Uterus (tissue), 4 donors: Measurements from ENCODE around the gene AMY1C. TPM values are rescaled to one million over a fixed set of nuclear protein-coding genes. Genes with fewer than 3 reads are reported as not detected.

Experiments used
- DNase-seq, 2 donors: peaks; one replicate each; pipeline ENCODE4 v3.0.0-alpha.2; 2019 to 2020
- H3K27ac ChIP-seq, 2 donors: fragments of 200-600 bp; sonication (generic); 1 replicate in 1 of 2; 2 replicates in 1 of 2; pipeline ENCODE4 v1.5.1; 2016 to 2018
- H3K27me3 ChIP-seq, 2 donors: fragments of 200-600 bp; sonication (generic); one replicate each; pipeline ENCODE4 v1.5.1; 2018 to 2019; ENCODE audit warnings: control low read depth in 1 of 2
- H3K36me3 ChIP-seq, 2 donors: fragments of 200-600 bp; sonication (generic); one replicate each; pipeline ENCODE4 v1.5.1; 2019; ENCODE audit warnings: control low read depth in 1 of 2
- H3K4me1 ChIP-seq, 2 donors: fragments of 200-600 bp; sonication (generic); one replicate each; pipeline ENCODE4 v1.5.1; 2018 to 2019; ENCODE audit warnings: control low read depth in 1 of 2
- H3K4me3 ChIP-seq, 2 donors: fragments of 200-600 bp; sonication (generic); 1 replicate in 1 of 2; 2 replicates in 1 of 2; pipeline ENCODE4 v1.5.1; 2018 to 2019; ENCODE audit warnings: mild to moderate bottlenecking in 1 of 2
- H3K9me3 ChIP-seq, 2 donors: fragments of 200-600 bp; sonication (generic); one replicate each; pipeline ENCODE4 v1.5.1; 2019; ENCODE audit warnings: control low read depth in 1 of 2
- CTCF ChIP-seq, 4 experiments: fragments of 200-600 bp in 2 of 4; fragments of 450-650 bp in 2 of 4; sonication (generic) in 2 of 4; IDR thresholded peaks; one replicate each; pipeline ENCODE4 v1.5.1; 2016 to 2019; ENCODE audit warnings: antibody characterized with exemption in 4 of 4, mild to moderate bottlenecking in 2 of 4, moderate library complexity in 1 of 4
- POLR2A ChIP-seq, 2 donors: fragments of 450-650 bp; IDR thresholded peaks; one replicate each; pipeline ENCODE4 v1.6.1; 2016; ENCODE audit warnings: antibody characterized with exemption in 2 of 2, mild to moderate bottlenecking in 1 of 2, moderate library complexity in 1 of 2
- intact Hi-C: fragments of 100-400 bp; cut with DNase I; formaldehyde crosslinking; loops from one replicate; pipeline ENCODE4 v1.15.1; 2023; ENCODE audit warnings: low total_unique reads
- total RNA-seq, 4 donors: library from RNA; depleted of rRNA in 3 of 4; stranded (reverse); fragments of >200 nt in 3 of 4; gene quantifications; one replicate each; pipeline versions ENCODE4 v1.1.0 to v1.2.4, GENCODE V29; 2014 to 2023
- donor health status: DM: yes; HTN: yes; CAD: no.

AMY1C gene
- total RNA-seq, 4 donors from 2014 or later = 4.0 TPM; not detected in 3

GRCh38 chr1:103761896-103762295 lies 12.2 kb downstream of the AMY1C start:
- no peak overlapping the region for H3K27ac ChIP-seq
- intact Hi-C loops = no loop called here
- no peaks in the 10 kb centered on the region for H3K9me3 ChIP-seq
- no peaks in the 10 kb centered on the region for H3K4me1 ChIP-seq
- H3K4me3 ChIP-seq = no peak overlapping the region
- no peak for TF ChIP-seq POLR2A (IDR thresholded peaks at IDR 0.05)
- no peak for TF ChIP-seq CTCF (IDR thresholded peaks at IDR 0.05)
- no peaks in the 10 kb centered on the region for H3K27me3 ChIP-seq
- no peak for DNase-seq
- no peaks in the 10 kb centered on the region for H3K36me3 ChIP-seq

GRCh38 chr1:103779932-103780331 lies 30.2 kb downstream of the AMY1C start:
- Histone ChIP-seq H3K4me1 (no peaks in the 10 kb centered on the region), H3K27me3 (no peaks in the 10 kb centered on the region), H3K27ac (no peak overlapping the region), H3K36me3 (no peaks in the 10 kb centered on the region), H3K4me3 (no peak overlapping the region), H3K9me3 (no peaks in the 10 kb centered on the region)
- no peak for DNase-seq
- intact Hi-C loops = no loop called here
- TF ChIP-seq POLR2A (IDR thresholded peaks at IDR 0.05) (no peak), CTCF (IDR thresholded peaks at IDR 0.05) (no peak)

GRCh38 chr1:103783944-103784377 lies 34.3 kb downstream of the AMY1C start:
- no peaks in the 10 kb centered on the region for H3K36me3 ChIP-seq
- H3K27ac ChIP-seq = no peak overlapping the region
- intact Hi-C loops = no loop called here
- no peaks in the 10 kb centered on the region for H3K27me3 ChIP-seq
- no peak for DNase-seq
- H3K9me3 ChIP-seq = no peaks in the 10 kb centered on the region
- H3K4me1 ChIP-seq = no peaks in the 10 kb centered on the region
- H3K4me3 ChIP-seq = no peak overlapping the region
- no peak for TF ChIP-seq CTCF (IDR thresholded peaks at IDR 0.05)
- TF ChIP-seq POLR2A (IDR thresholded peaks at IDR 0.05) = no peak

GRCh38 chr1:103788377-103788776 lies 38.7 kb downstream of the AMY1C start:
- no peak for DNase-seq
- no peak for TF ChIP-seq POLR2A (IDR thresholded peaks at IDR 0.05)
- TF ChIP-seq CTCF (IDR thresholded peaks at IDR 0.05) = no peak
- Histone ChIP-seq H3K4me3 (no peak overlapping the region), H3K36me3 (no peaks in the 10 kb centered on the region), H3K27ac (no peak overlapping the region), H3K4me1 (no peaks in the 10 kb centered on the region), H3K27me3 (no peaks in the 10 kb centered on the region), H3K9me3 (no peaks in the 10 kb centered on the region)
- intact Hi-C loops = no loop called here

GRCh38 chr1:103790172-103790571 lies 40.5 kb downstream of the AMY1C start:
- H3K9me3 ChIP-seq = no peaks in the 10 kb centered on the region
- no peaks in the 10 kb centered on the region for H3K27me3 ChIP-seq
- TF ChIP-seq CTCF (IDR thresholded peaks at IDR 0.05) (no peak), POLR2A (IDR thresholded peaks at IDR 0.05) (no peak)
- no peaks in the 10 kb centered on the region for H3K36me3 ChIP-seq
- H3K4me1 ChIP-seq = no peaks in the 10 kb centered on the region
- H3K4me3 ChIP-seq = no peak overlapping the region
- H3K27ac ChIP-seq = no peak overlapping the region
- no peak for DNase-seq
- intact Hi-C loops = no loop called here

Other genes starting within 250 kb of the AMY1C start
- gene RNPC3, start 224.2 kb upstream of the AMY1C start, total RNA-seq = 10 to 100 TPM; 17.6 to 49.1 (median 23.0) TPM
- 10 to 100 TPM; 28.2 to 76.7 (median 41.1) TPM for gene AMY2B, start 178.3 kb upstream of the AMY1C start, total RNA-seq
- under 1 TPM in 1 of 4 donors, not detected in 3; 0.27 TPM for gene AMY2A, start 132.5 kb upstream of the AMY1C start, total RNA-seq
- 1 to 10 TPM in 1 of 4 donors, under 1 TPM in 1, not detected in 2; 0.76 to 1.1 TPM for gene AMY1A, start 94.1 kb upstream of the AMY1C start, total RNA-seq
- 1 to 10 TPM in 2 of 4 donors, not detected in 2; 1.1 to 4.6 TPM for gene AMY1B, start 53.7 kb upstream of the AMY1C start, total RNA-seq